H1 (cell line): ENCODE data around the gene IL1RAPL1. TPM values are rescaled to one million over a fixed set of nuclear protein-coding genes. Genes with fewer than 3 reads are reported as not detected.

ENCODE experiments used
- CTCF ChIA-PET: fragments of 300-600 bp; sonication (Branson Sonifier 250); formaldehyde crosslinking; loops from one replicate; lab custom pipeline; 2021; ENCODE audit not compliant: partially characterized antibody; lab: Charles Lee
- POLR2A ChIA-PET: fragments of 300-600 bp; sonication (Branson Sonifier 250); formaldehyde crosslinking; loops from one replicate; lab custom pipeline; 2021; ENCODE audit warnings: inconsistent platforms; ENCODE audit not compliant: partially characterized antibody; lab: Charles Lee
- DNase-seq, 2 experiments: peaks; one replicate each; pipeline versions ENCODE4 v3.0.0 to v3.0.0-alpha.2; 2010 to 2022; ENCODE audit warnings: low spot score in 2 of 2, low read depth in 1 of 2, mixed read lengths in 1 of 2
- FAIRE-seq: peaks from 2 replicates; lab custom pipeline; 2011; peaks lifted over from hg19 to GRCh38; lab: Jason Lieb, UNC
- H2AFZ ChIP-seq: 2 replicates; pipeline ENCODE4 v1.8.1; 2012; ENCODE audit warnings: low read length, inconsistent platforms
- H2AK5ac ChIP-seq: 2 replicates; pipeline ENCODE4 v1.6.1; 2013; ENCODE audit warnings: low read depth, low read length
- H2BK120ac ChIP-seq: replicated peaks from 2 replicates; pipeline ENCODE3; 2013; ENCODE audit warnings: low read depth, low read length, inconsistent platforms
- H2BK12ac ChIP-seq: 2 replicates; pipeline ENCODE4 v1.6.1; 2013; ENCODE audit warnings: low read depth, low read length
- H2BK15ac ChIP-seq: 2 replicates; pipeline ENCODE4 v1.6.1; 2013; ENCODE audit warnings: low read length
- H2BK20ac ChIP-seq: 2 replicates; pipeline ENCODE4 v1.6.1; 2013; ENCODE audit warnings: low read length
- H2BK5ac ChIP-seq: 2 replicates; pipeline ENCODE4 v1.6.1; 2013; ENCODE audit warnings: low read depth, low read length
- H3K14ac ChIP-seq: 2 replicates; pipeline ENCODE4 v1.6.1; 2013; ENCODE audit warnings: inconsistent platforms; ENCODE audit not compliant: insufficient read length
- H3K18ac ChIP-seq: 2 replicates; pipeline ENCODE4 v1.6.1; 2013; ENCODE audit warnings: low read length; ENCODE audit errors: extremely low read depth
- H3K23ac ChIP-seq: 2 replicates; pipeline ENCODE4 v1.6.1; 2013; ENCODE audit warnings: inconsistent platforms; ENCODE audit not compliant: insufficient read length
- H3K23me2 ChIP-seq: 2 replicates; pipeline ENCODE4 v1.6.1; 2013; ENCODE audit warnings: low read depth, low read length
- H3K27ac ChIP-seq: 2 replicates; pipeline ENCODE4 v1.6.1; 2011; ENCODE audit warnings: low read depth, low read length, inconsistent platforms
- H3K27me3 ChIP-seq, 4 experiments: replicated peaks in 1 of 4; 1 replicate in 1 of 4; 2 replicates in 3 of 4; pipeline versions ENCODE4 v1.6.1 to v1.8.1; 2011 to 2013; ENCODE audit warnings: low read length in 3 of 4, mild to moderate bottlenecking in 3 of 4, inconsistent platforms in 2 of 4, mixed read lengths in 2 of 4, moderate library complexity in 1 of 4; ENCODE audit not compliant: control insufficient read depth in 3 of 4, insufficient read depth in 3 of 4; ENCODE audit errors: extremely low read depth in 1 of 4
- H3K36me3 ChIP-seq, 4 experiments: 2 replicates each; pipeline versions ENCODE4 v1.6.1 to v1.8.1; 2011 to 2013; ENCODE audit warnings: mild to moderate bottlenecking in 4 of 4, low read length in 3 of 4, moderate library complexity in 2 of 4, control low read depth in 1 of 4, inconsistent platforms in 1 of 4; ENCODE audit not compliant: insufficient read depth in 4 of 4, control insufficient read depth in 2 of 4
- H3K4ac ChIP-seq: replicated peaks from 2 replicates; pipeline ENCODE3; 2013; ENCODE audit warnings: low read length, low read depth, mixed read lengths, inconsistent platforms; ENCODE audit not compliant: insufficient read length
- H3K4me1 ChIP-seq, 4 experiments: replicated peaks in 1 of 4; 1 replicate in 1 of 4; 2 replicates in 3 of 4; pipeline versions ENCODE4 v1.6.1 to v1.8.1; 2011 to 2013; ENCODE audit warnings: low read length in 3 of 4, inconsistent platforms in 2 of 4, mixed read lengths in 1 of 4; ENCODE audit not compliant: insufficient read depth in 4 of 4, control insufficient read depth in 3 of 4
- H3K4me2 ChIP-seq, 2 experiments: 2 replicates each; pipeline versions ENCODE4 v1.6.1 to v1.8.1; 2011 to 2013; ENCODE audit warnings: low read depth in 2 of 2, low read length in 2 of 2, control low read depth in 1 of 2, inconsistent platforms in 1 of 2, mild to moderate bottlenecking in 1 of 2; ENCODE audit not compliant: insufficient read depth in 1 of 2
- H3K4me3 ChIP-seq, 4 experiments: fragments of 200-600, 300-600 bp in 1 of 4; sonication (generic), shearing (Covaris generic), sonication (Bioruptor Twin) in 1 of 4; 2 replicates each; pipeline versions ENCODE4 v1.5.1 to v1.8.1; 2011 to 2016; ENCODE audit warnings: low read length in 4 of 4, low read depth in 3 of 4, control low read depth in 2 of 4, inconsistent platforms in 2 of 4, mild to moderate bottlenecking in 2 of 4, mixed read lengths in 1 of 4, moderate library complexity in 1 of 4; ENCODE audit not compliant: insufficient read depth in 2 of 4; ENCODE audit errors: extremely low read depth in 1 of 4
- H3K56ac ChIP-seq: replicated peaks from 2 replicates; pipeline ENCODE3; 2013; ENCODE audit warnings: low read depth, mild to moderate bottlenecking, mixed read lengths, low read length, inconsistent platforms; ENCODE audit not compliant: insufficient read length
- H3K79me1 ChIP-seq: 2 replicates; pipeline ENCODE4 v1.6.1; 2013; ENCODE audit warnings: low read depth, low read length, control low read depth
- H3K79me2 ChIP-seq, 2 experiments: 2 replicates each; pipeline versions ENCODE4 v1.6.1 to v1.8.1; 2012 to 2013; ENCODE audit warnings: low read length in 2 of 2, mild to moderate bottlenecking in 2 of 2, inconsistent platforms in 1 of 2; ENCODE audit not compliant: insufficient read depth in 2 of 2, control insufficient read depth in 1 of 2
- H3K9ac ChIP-seq, 4 experiments: replicated peaks in 1 of 4; 1 replicate in 1 of 4; 2 replicates in 3 of 4; pipeline versions ENCODE4 v1.6.1 to v1.8.1; 2011 to 2013; ENCODE audit warnings: low read depth in 3 of 4, low read length in 3 of 4, control low read depth in 2 of 4, mild to moderate bottlenecking in 2 of 4, moderate library complexity in 2 of 4, inconsistent platforms in 1 of 4; ENCODE audit errors: extremely low read depth in 1 of 4
- H3K9me3 ChIP-seq, 2 experiments: 2 replicates each; pipeline versions ENCODE4 v1.6.1 to v1.8.1; 2012 to 2013; ENCODE audit warnings: mild to moderate bottlenecking in 2 of 2, moderate library complexity in 2 of 2, control low read depth in 1 of 2, inconsistent platforms in 1 of 2, low read depth in 1 of 2, low read length in 1 of 2, mixed read lengths in 1 of 2; ENCODE audit not compliant: insufficient read depth in 2 of 2
- H4K20me1 ChIP-seq, 2 experiments: replicated peaks in 1 of 2; 2 replicates each; pipeline versions ENCODE3 to v1.8.1; 2011 to 2013; ENCODE audit warnings: inconsistent platforms in 2 of 2, low read length in 2 of 2, mild to moderate bottlenecking in 1 of 2; ENCODE audit not compliant: insufficient read depth in 2 of 2, control insufficient read depth in 1 of 2
- H4K5ac ChIP-seq: 2 replicates; pipeline ENCODE4 v1.6.1; 2013; ENCODE audit warnings: low read length, low read depth, mixed read lengths, inconsistent platforms; ENCODE audit not compliant: insufficient read length
- H4K8ac ChIP-seq: 2 replicates; pipeline ENCODE4 v1.8.0; 2013; ENCODE audit warnings: mild to moderate bottlenecking, moderate library complexity, low read length, inconsistent platforms; ENCODE audit not compliant: insufficient read depth; ENCODE audit errors: extremely low read depth
- H4K91ac ChIP-seq: replicated peaks from 2 replicates; pipeline ENCODE3; 2013; ENCODE audit warnings: low read length, mixed read lengths, inconsistent platforms; ENCODE audit not compliant: insufficient read length
- ATF2 ChIP-seq: IDR thresholded peaks from 2 replicates; pipeline ENCODE4 v1.6.1; 2012; ENCODE audit warnings: low read length, inconsistent platforms
- ATF3 ChIP-seq: IDR thresholded peaks from 2 replicates; pipeline ENCODE4 v1.6.1; 2011; ENCODE audit warnings: low read depth, mild to moderate bottlenecking, low read length; ENCODE audit not compliant: insufficient read depth
- GABPA ChIP-seq: IDR thresholded peaks from 2 replicates; pipeline ENCODE4 v1.6.1; 2011; ENCODE audit warnings: mild to moderate bottlenecking, low read length, moderate library complexity, borderline replicate concordance; ENCODE audit not compliant: insufficient read depth
- HDAC6 ChIP-seq: IDR thresholded peaks from one replicate; pipeline ENCODE4 v1.7.1; 2012; ENCODE audit warnings: low read depth, mild to moderate bottlenecking, inconsistent platforms, low read length, moderate library complexity
- JUND ChIP-seq: IDR thresholded peaks from 2 replicates; pipeline ENCODE4 v1.6.1; 2011; ENCODE audit warnings: mild to moderate bottlenecking, improper control_type of control experiment, low read length
- NANOG ChIP-seq: IDR thresholded peaks from 2 replicates; pipeline ENCODE4 v1.6.1; 2011; ENCODE audit warnings: low read length, low read depth, mild to moderate bottlenecking, inconsistent platforms; ENCODE audit not compliant: insufficient read depth, poor library complexity, severe bottlenecking
- POLR2AphosphoS5 ChIP-seq: IDR thresholded peaks from 2 replicates; pipeline ENCODE4 v1.6.1; 2011; ENCODE audit warnings: low read depth, low read length
- RXRA ChIP-seq: IDR thresholded peaks from 2 replicates; pipeline ENCODE4 v1.6.1; 2011; ENCODE audit warnings: low read depth, mild to moderate bottlenecking, low read length, moderate library complexity; ENCODE audit not compliant: insufficient read depth
- SP1 ChIP-seq: IDR thresholded peaks from 2 replicates; pipeline ENCODE4 v1.6.1; 2011; ENCODE audit warnings: low read depth, low read length
- SRF ChIP-seq: IDR thresholded peaks from 2 replicates; pipeline ENCODE4 v1.6.1; 2011; ENCODE audit warnings: mild to moderate bottlenecking, low read depth, low read length, moderate library complexity
- TAF1 ChIP-seq: IDR thresholded peaks from 2 replicates; pipeline ENCODE4 v1.6.1; 2011; ENCODE audit warnings: mild to moderate bottlenecking, low read depth, low read length
- WGBS, 2 experiments: shearing (Covaris generic) in 1 of 2; methylation state at CpG; one replicate each; pipeline versions ENCODE4 v1.1.6 to v1.1.7; 2013 to 2015; ENCODE audit warnings: low lambda C conversion rate in 2 of 2, mixed read lengths in 2 of 2, inconsistent platforms in 1 of 2, low coverage in 1 of 2, missing lambda C conversion rate in 1 of 2; ENCODE audit not compliant: insufficient replicate concordance in 2 of 2, insufficient coverage in 1 of 2, insufficient read length in 1 of 2; ENCODE audit errors: extremely low coverage in 1 of 2, missing lambda C conversion rate in 1 of 2; 5-methylcytosine and 5-hydroxymethylcytosine counted together
- polyA plus RNA-seq, 7 experiments: library from polyadenylated mRNA; depleted of rRNA in 3 of 7; stranded (reverse) in 5 of 7; unstranded in 2 of 7; fragments of >200 nt in 5 of 7; fragments of 200-250 nt in 2 of 7; gene quantifications; 1 replicate in 5 of 7; 2 replicates in 1 of 7; 4 replicates in 1 of 7; pipeline versions ENCODE4 v1.2.1 to v1.2.3, GENCODE V29; 2011 to 2013; ENCODE audit warnings: missing spikeins in 2 of 7, mixed read lengths in 2 of 7
- total RNA-seq: library from RNA; stranded (reverse); fragmentation: NEBNext Ultra II Directional; extraction: Animal tissue kit (Norgen Biotek cat#: 25700); gene quantifications from 2 replicates; pipeline ENCODE4 v1.2.1, GENCODE V29; 2021
- TF ChIP-seq, protein P1 (sequence below): IDR thresholded peaks from 2 replicates; pipeline ENCODE4 v1.6.1; 2012; ENCODE audit warnings: inconsistent platforms

IL1RAPL1 gene
- total and polyA plus RNA-seq, 2 of the 8 experiments (the other 6 are each of a cell fraction or from before 2014, with no cell fraction given), result 0.11 to 0.35 TPM

DNA sequence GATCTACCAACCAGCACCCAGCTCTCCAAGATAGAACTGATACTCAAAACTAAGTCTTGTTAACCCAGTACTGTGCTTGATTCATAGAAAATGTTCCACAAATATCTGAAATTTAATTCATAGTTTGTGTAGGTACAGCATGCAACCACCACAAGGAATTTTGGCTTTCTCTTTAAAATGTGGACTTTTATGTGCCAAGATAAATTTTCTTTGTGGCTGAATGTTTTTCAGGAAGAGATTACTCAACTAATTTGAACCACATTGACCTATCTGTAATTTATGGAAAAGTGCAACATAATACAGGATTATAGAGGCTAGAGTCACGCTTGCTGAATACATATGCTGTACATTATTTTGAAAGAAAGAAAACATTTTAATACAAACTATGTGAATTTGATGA lies 730.8 kb downstream of the IL1RAPL1 start:
- no peak overlapping the region for H2BK5ac ChIP-seq
- no peaks in the 10 kb centered on the region for H3K36me3 ChIP-seq
- no peak overlapping the region for H2AK5ac ChIP-seq
- H3K23me2 ChIP-seq, result no peaks in the 10 kb centered on the region
- ChIA-PET POLR2A (no interaction called here), CTCF (no interaction called here)
- no peak overlapping the region for H4K5ac ChIP-seq
- no peak overlapping the region for H3K4me2 ChIP-seq
- DNase-seq (no peak), FAIRE-seq (no peak)
- H3K56ac ChIP-seq, result no peak overlapping the region
- no peak overlapping the region for H3K4ac ChIP-seq
- H4K91ac ChIP-seq, result no peak overlapping the region
- H3K4me3 ChIP-seq, result no peak overlapping the region
- TF ChIP-seq SP1 (no peak), NANOG (no peak), ATF2 (no peak), GABPA (no peak), POLR2AphosphoS5 (no peak), SRF (no peak), TAF1 (no peak), RXRA (no peak), HDAC6 (no peak), JUND (no peak), ATF3 (no peak)
- TF ChIP-seq, protein P1, sequence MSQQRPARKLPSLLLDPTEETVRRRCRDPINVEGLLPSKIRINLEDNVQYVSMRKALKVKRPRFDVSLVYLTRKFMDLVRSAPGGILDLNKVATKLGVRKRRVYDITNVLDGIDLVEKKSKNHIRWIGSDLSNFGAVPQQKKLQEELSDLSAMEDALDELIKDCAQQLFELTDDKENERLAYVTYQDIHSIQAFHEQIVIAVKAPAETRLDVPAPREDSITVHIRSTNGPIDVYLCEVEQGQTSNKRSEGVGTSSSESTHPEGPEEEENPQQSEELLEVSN, result no peak
- H3K79me1 ChIP-seq, result no peaks in the 10 kb centered on the region
- H2BK120ac ChIP-seq, result no peak overlapping the region
- no peak overlapping the region for H3K23ac ChIP-seq
- H3K4me1 ChIP-seq, result 0 out of 7 replicates have a peak, but pooled peaks cover 0 to 3% (median 0%) of the 10 kb centered on the region in 4 experiments
- H2BK15ac ChIP-seq, result no peak overlapping the region
- no peaks in the 10 kb centered on the region for H3K27me3 ChIP-seq
- H2BK12ac ChIP-seq, result no peak overlapping the region
- H3K18ac ChIP-seq, result no peak overlapping the region
- no peak overlapping the region for H3K9ac ChIP-seq
- H3K27ac ChIP-seq, result no peak overlapping the region
- WGBS, 2 experiments, result 100% methylated on average over 1 of the region's 1 CpG; no CpG with 5 or more reads in 1 of the 2 experiments
- no peaks in the 10 kb centered on the region for H3K9me3 ChIP-seq
- H3K79me2 ChIP-seq, result no peaks in the 10 kb centered on the region
- no peak overlapping the region for H4K8ac ChIP-seq
- no peak overlapping the region for H2AFZ ChIP-seq
- H3K14ac ChIP-seq, result no peak overlapping the region
- H2BK20ac ChIP-seq, result no peak overlapping the region
- H4K20me1 ChIP-seq, result no peaks in the 10 kb centered on the region
